ENCODE results near the gene COL20A1. TPM values are rescaled to one million over a fixed set of nuclear protein-coding genes. Genes with fewer than 3 reads are reported as not detected.

The COL20A1 gene
- total and polyA plus RNA-seq, 2 donors, result 0.05 to 0.30 TPM

GRCh38 chr20:63346131-63347080 lies 53.4 kb downstream of the COL20A1 start:
- H3K27ac ChIP-seq (ENCODE audit: low read depth in 1 of 2, low read length in 1 of 2), result no peak overlapping the region
- DNase-seq (ENCODE audit: low read depth in 6 of 9, low spot score in 9 of 9), result no peak
- H3K36me3 ChIP-seq (ENCODE audit: control insufficient read depth in 2 of 2, insufficient read depth in 2 of 2, low read length in 1 of 2), result no peaks in the 10 kb centered on the region
- no peak overlapping the region for H3K4me3 ChIP-seq (ENCODE audit: low read length in 2 of 2)
- H3K27me3 ChIP-seq (ENCODE audit: control insufficient read depth in 2 of 2, insufficient read depth in 1 of 2, low read length in 1 of 2), result peaks cover 0 to 3% of the 10 kb centered on the region in 2 donors
- peaks cover 2 to 14% of the 10 kb centered on the region in 2 donors for H3K9me3 ChIP-seq (ENCODE audit: control insufficient read depth in 2 of 2, insufficient read depth in 1 of 2, low read length in 1 of 2)
- H3K4me1 ChIP-seq (ENCODE audit: control insufficient read depth in 2 of 2, insufficient read depth in 2 of 2, low read length in 2 of 2), result no peaks in the 10 kb centered on the region
- 79% methylated on average over 50 of the region's 50 CpGs for whole genome bisulfite sequencing

- peaks cover 2 to 19% of the 10 kb centered on the region in 2 donors for H3K9me3 ChIP-seq (ENCODE audit: control insufficient read depth in 2 of 2, insufficient read depth in 1 of 2, low read length in 1 of 2)
- H3K27ac ChIP-seq (ENCODE audit: low read depth in 1 of 2, low read length in 1 of 2), result no peak overlapping the region
- H3K36me3 ChIP-seq (ENCODE audit: control insufficient read depth in 2 of 2, insufficient read depth in 2 of 2, low read length in 1 of 2), result no peaks in the 10 kb centered on the region
- H3K27me3 ChIP-seq (ENCODE audit: control insufficient read depth in 2 of 2, insufficient read depth in 1 of 2, low read length in 1 of 2), result peaks cover 0 to 5% of the 10 kb centered on the region in 2 donors
- H3K4me1 ChIP-seq (ENCODE audit: control insufficient read depth in 2 of 2, insufficient read depth in 2 of 2, low read length in 2 of 2), result no peaks in the 10 kb centered on the region
- WGBS, result 88% methylated on average over 33 of the region's 33 CpGs
- no peak for DNase-seq (ENCODE audit: low read depth in 6 of 9, low spot score in 9 of 9)
- H3K4me3 ChIP-seq (ENCODE audit: low read length in 2 of 2), result no peak overlapping the region
Observed at GRCh38 chr20:63347081-63347741, 54.2 kb downstream of the COL20A1 start.

- WGBS, result 91% methylated on average over 46 of the region's 46 CpGs
- no peak for DNase-seq (ENCODE audit: low read depth in 6 of 9, low spot score in 9 of 9)
- no peak overlapping the region for H3K4me3 ChIP-seq (ENCODE audit: low read length in 2 of 2)
- H3K9me3 ChIP-seq (ENCODE audit: control insufficient read depth in 2 of 2, insufficient read depth in 1 of 2, low read length in 1 of 2), result peaks cover 2 to 19% of the 10 kb centered on the region in 2 donors
- H3K4me1 ChIP-seq (ENCODE audit: control insufficient read depth in 2 of 2, insufficient read depth in 2 of 2, low read length in 2 of 2), result no peaks in the 10 kb centered on the region
- no peak overlapping the region for H3K27ac ChIP-seq (ENCODE audit: low read depth in 1 of 2, low read length in 1 of 2)
- H3K27me3 ChIP-seq (ENCODE audit: control insufficient read depth in 2 of 2, insufficient read depth in 1 of 2, low read length in 1 of 2), result peaks cover 0 to 10% of the 10 kb centered on the region in 2 donors
- no peaks in the 10 kb centered on the region for H3K36me3 ChIP-seq (ENCODE audit: control insufficient read depth in 2 of 2, insufficient read depth in 2 of 2, low read length in 1 of 2)
Observed at GRCh38 chr20:63347950-63348827, 55.2 kb downstream of the COL20A1 start.

- Histone ChIP-seq H3K4me1 (ENCODE audit: control insufficient read depth in 2 of 2, insufficient read depth in 2 of 2, low read length in 2 of 2) (no peaks in the 10 kb centered on the region), H3K4me3 (ENCODE audit: low read length in 2 of 2) (no peak overlapping the region), H3K36me3 (ENCODE audit: control insufficient read depth in 2 of 2, insufficient read depth in 2 of 2, low read length in 1 of 2) (no peaks in the 10 kb centered on the region), H3K9me3 (ENCODE audit: control insufficient read depth in 2 of 2, insufficient read depth in 1 of 2, low read length in 1 of 2) (peaks cover 2 to 19% of the 10 kb centered on the region in 2 donors), H3K27me3 (ENCODE audit: control insufficient read depth in 2 of 2, insufficient read depth in 1 of 2, low read length in 1 of 2) (peaks cover 0 to 7% of the 10 kb centered on the region in 2 donors), H3K27ac (ENCODE audit: low read depth in 1 of 2, low read length in 1 of 2) (no peak overlapping the region)
- DNase-seq (ENCODE audit: low read depth in 6 of 9, low spot score in 9 of 9), result no peak
- 91% methylated on average over 29 of the region's 29 CpGs for WGBS
Observed at GRCh38 chr20:63348828-63349515, 56.0 kb downstream of the COL20A1 start.

GRCh38 chr20:63349516-63349895 lies 56.5 kb downstream of the COL20A1 start:
- peaks cover 0 to 7% of the 10 kb centered on the region in 2 donors for H3K27me3 ChIP-seq (ENCODE audit: control insufficient read depth in 2 of 2, insufficient read depth in 1 of 2, low read length in 1 of 2)
- no peaks in the 10 kb centered on the region for H3K36me3 ChIP-seq (ENCODE audit: control insufficient read depth in 2 of 2, insufficient read depth in 2 of 2, low read length in 1 of 2)
- H3K4me3 ChIP-seq (ENCODE audit: low read length in 2 of 2), result no peak overlapping the region
- DNase-seq (ENCODE audit: low read depth in 6 of 9, low spot score in 9 of 9), result no peak
- 94% methylated on average over 29 of the region's 29 CpGs for WGBS
- no peak overlapping the region for H3K27ac ChIP-seq (ENCODE audit: low read depth in 1 of 2, low read length in 1 of 2)
- peaks cover 2 to 19% of the 10 kb centered on the region in 2 donors for H3K9me3 ChIP-seq (ENCODE audit: control insufficient read depth in 2 of 2, insufficient read depth in 1 of 2, low read length in 1 of 2)
- no peaks in the 10 kb centered on the region for H3K4me1 ChIP-seq (ENCODE audit: control insufficient read depth in 2 of 2, insufficient read depth in 2 of 2, low read length in 2 of 2)

GRCh38 chr20:63350196-63350595 lies 57.2 kb downstream of the COL20A1 start:
- DNase-seq (ENCODE audit: low read depth in 6 of 9, low spot score in 9 of 9), result no peak

GRCh38 chr20:63350597-63351325 lies 57.8 kb downstream of the COL20A1 start:
- H3K4me3 ChIP-seq (ENCODE audit: low read length in 2 of 2), result no peak overlapping the region
- WGBS, result 95% methylated on average over 46 of the region's 46 CpGs
- no peak for DNase-seq (ENCODE audit: low read depth in 6 of 9, low spot score in 9 of 9)
- H3K4me1 ChIP-seq (ENCODE audit: control insufficient read depth in 2 of 2, insufficient read depth in 2 of 2, low read length in 2 of 2), result no peaks in the 10 kb centered on the region
- H3K36me3 ChIP-seq (ENCODE audit: control insufficient read depth in 2 of 2, insufficient read depth in 2 of 2, low read length in 1 of 2), result no peaks in the 10 kb centered on the region
- H3K9me3 ChIP-seq (ENCODE audit: control insufficient read depth in 2 of 2, insufficient read depth in 1 of 2, low read length in 1 of 2), result peaks cover 2 to 19% of the 10 kb centered on the region in 2 donors
- H3K27ac ChIP-seq (ENCODE audit: low read depth in 1 of 2, low read length in 1 of 2), result no peak overlapping the region
- peaks cover 0 to 7% of the 10 kb centered on the region in 2 donors for H3K27me3 ChIP-seq (ENCODE audit: control insufficient read depth in 2 of 2, insufficient read depth in 1 of 2, low read length in 1 of 2)

More at GRCh38 chr20:63350196-63350595, 57.2 kb downstream of the COL20A1 start:
- H3K4me1 ChIP-seq (ENCODE audit: control insufficient read depth in 2 of 2, insufficient read depth in 2 of 2, low read length in 2 of 2), result no peaks in the 10 kb centered on the region
- WGBS, result 97% methylated on average over 33 of the region's 33 CpGs
- peaks cover 2 to 19% of the 10 kb centered on the region in 2 donors for H3K9me3 ChIP-seq (ENCODE audit: control insufficient read depth in 2 of 2, insufficient read depth in 1 of 2, low read length in 1 of 2)
- no peak overlapping the region for H3K4me3 ChIP-seq (ENCODE audit: low read length in 2 of 2)
- H3K27me3 ChIP-seq (ENCODE audit: control insufficient read depth in 2 of 2, insufficient read depth in 1 of 2, low read length in 1 of 2), result peaks cover 0 to 7% of the 10 kb centered on the region in 2 donors
- no peaks in the 10 kb centered on the region for H3K36me3 ChIP-seq (ENCODE audit: control insufficient read depth in 2 of 2, insufficient read depth in 2 of 2, low read length in 1 of 2)
- no peak overlapping the region for H3K27ac ChIP-seq (ENCODE audit: low read depth in 1 of 2, low read length in 1 of 2)

GRCh38 chr20:63351326-63351700 lies 58.3 kb downstream of the COL20A1 start:
- WGBS, result 91% methylated on average over 12 of the region's 12 CpGs
- Histone ChIP-seq H3K4me1 (ENCODE audit: control insufficient read depth in 2 of 2, insufficient read depth in 2 of 2, low read length in 2 of 2) (no peaks in the 10 kb centered on the region), H3K9me3 (ENCODE audit: control insufficient read depth in 2 of 2, insufficient read depth in 1 of 2, low read length in 1 of 2) (peaks cover 2 to 19% of the 10 kb centered on the region in 2 donors), H3K36me3 (ENCODE audit: control insufficient read depth in 2 of 2, insufficient read depth in 2 of 2, low read length in 1 of 2) (no peaks in the 10 kb centered on the region), H3K4me3 (ENCODE audit: low read length in 2 of 2) (no peak overlapping the region), H3K27me3 (ENCODE audit: control insufficient read depth in 2 of 2, insufficient read depth in 1 of 2, low read length in 1 of 2) (peaks cover 0 to 7% of the 10 kb centered on the region in 2 donors), H3K27ac (ENCODE audit: low read depth in 1 of 2, low read length in 1 of 2) (no peak overlapping the region)
- no peak for DNase-seq (ENCODE audit: low read depth in 6 of 9, low spot score in 9 of 9)
